Lower lobe of right lung (tissue), 2 donors: ENCODE data around the gene TRIM65. TPM values are rescaled to one million over a fixed set of nuclear protein-coding genes. Genes with fewer than 3 reads are reported as not detected.

Experiments used
- ATAC-seq, 2 donors: fragments of 200-7000 bp; cut with Tn5 transposase; one replicate each; pipeline ENCODE4 v1.9.1; 2020 to 2022; ENCODE audit warnings: mild to moderate bottlenecking in 2 of 2, moderate library complexity in 2 of 2
- DNase-seq: peaks from one replicate; pipeline ENCODE4 v3.0.0-alpha.2; 2020
- H3K27ac ChIP-seq: fragments of 200-600 bp; one replicate; pipeline ENCODE4 v1.8.0; 2022
- H3K27me3 ChIP-seq: fragments of 200-600 bp; one replicate; pipeline ENCODE4 v1.8.0; 2022; ENCODE audit warnings: low read depth
- H3K36me3 ChIP-seq: fragments of 200-600 bp; one replicate; pipeline ENCODE4 v1.8.0; 2022; ENCODE audit warnings: mild to moderate bottlenecking
- H3K4me1 ChIP-seq: fragments of 200-600 bp; one replicate; pipeline ENCODE4 v1.8.0; 2022
- H3K4me3 ChIP-seq: fragments of 200-600 bp; one replicate; pipeline ENCODE4 v1.8.0; 2022; ENCODE audit warnings: mild to moderate bottlenecking
- H3K9me3 ChIP-seq: fragments of 200-600 bp; one replicate; pipeline ENCODE4 v1.8.0; 2022
- intact Hi-C: fragments of 100-400 bp; cut with DNase I; formaldehyde crosslinking; loops from one replicate; pipeline ENCODE4 v1.11.0; 2022
- total RNA-seq: library from RNA; stranded (reverse); fragmentation: NEBNext Ultra II Directional; extraction: Animal tissue kit (Norgen Biotek cat#: 25700); gene quantifications from one replicate; pipeline ENCODE4 v1.2.1, GENCODE V29; 2021
- TF ChIP-seq, protein P1 (sequence below): fragments of 200-600 bp; IDR thresholded peaks from one replicate; pipeline ENCODE4 v1.8.0; 2022; ENCODE audit warnings: antibody characterized with exemption, mild to moderate bottlenecking
- donor health status: DM: no; HTN: yes; CAD: no; lungs with severe emphysema.

The TRIM65 gene
- total RNA-seq, 1 donor from 2014 or later, result 32.4 TPM

DNA sequence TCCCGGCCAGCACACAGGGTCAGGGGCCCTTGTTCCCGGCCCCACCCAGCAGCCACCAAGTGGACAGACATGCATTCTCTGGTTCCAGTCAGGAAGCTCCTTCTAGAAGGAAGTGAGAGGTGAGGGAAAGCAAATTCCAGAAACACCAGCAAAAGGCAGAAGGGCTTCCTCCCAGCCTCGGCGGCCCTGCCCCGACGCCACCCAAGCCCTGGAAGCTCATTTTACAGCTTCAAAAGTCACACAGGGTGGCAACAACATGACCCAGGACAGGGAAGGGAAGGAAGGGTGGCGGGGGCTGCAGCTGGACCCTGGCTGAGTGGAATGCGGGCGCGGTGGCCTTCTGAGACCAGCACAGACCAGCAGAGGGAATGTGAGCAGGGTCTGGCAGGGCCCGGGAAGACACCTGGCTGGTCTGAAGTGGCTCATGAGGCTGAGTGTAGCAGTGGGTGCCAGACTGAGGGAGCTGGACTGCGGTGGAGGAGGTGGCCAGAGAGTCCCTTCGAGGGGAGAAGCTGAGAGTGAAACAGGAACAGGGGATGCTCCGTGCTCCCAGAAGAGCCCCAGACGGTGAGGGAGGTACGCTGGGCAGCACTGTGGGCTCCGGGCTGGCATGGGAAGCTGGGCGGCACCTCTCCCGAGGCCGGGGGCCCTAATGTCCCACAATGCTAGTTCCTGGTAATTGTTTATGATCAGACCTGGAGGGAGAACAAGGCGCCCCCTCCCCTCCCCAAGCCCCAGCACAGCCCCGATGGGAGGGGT, 50.6 kb downstream of the TRIM65 start:
- DNase-seq (no peak), ATAC-seq (no peak)
- H3K36me3 ChIP-seq, result peaks cover 55% of the 10 kb centered on the region
- H3K27ac ChIP-seq, result peak overlapping the region; percentile 90
- no peaks in the 10 kb centered on the region for H3K9me3 ChIP-seq
- intact Hi-C loops, result no loop called here
- TF ChIP-seq, protein P1, sequence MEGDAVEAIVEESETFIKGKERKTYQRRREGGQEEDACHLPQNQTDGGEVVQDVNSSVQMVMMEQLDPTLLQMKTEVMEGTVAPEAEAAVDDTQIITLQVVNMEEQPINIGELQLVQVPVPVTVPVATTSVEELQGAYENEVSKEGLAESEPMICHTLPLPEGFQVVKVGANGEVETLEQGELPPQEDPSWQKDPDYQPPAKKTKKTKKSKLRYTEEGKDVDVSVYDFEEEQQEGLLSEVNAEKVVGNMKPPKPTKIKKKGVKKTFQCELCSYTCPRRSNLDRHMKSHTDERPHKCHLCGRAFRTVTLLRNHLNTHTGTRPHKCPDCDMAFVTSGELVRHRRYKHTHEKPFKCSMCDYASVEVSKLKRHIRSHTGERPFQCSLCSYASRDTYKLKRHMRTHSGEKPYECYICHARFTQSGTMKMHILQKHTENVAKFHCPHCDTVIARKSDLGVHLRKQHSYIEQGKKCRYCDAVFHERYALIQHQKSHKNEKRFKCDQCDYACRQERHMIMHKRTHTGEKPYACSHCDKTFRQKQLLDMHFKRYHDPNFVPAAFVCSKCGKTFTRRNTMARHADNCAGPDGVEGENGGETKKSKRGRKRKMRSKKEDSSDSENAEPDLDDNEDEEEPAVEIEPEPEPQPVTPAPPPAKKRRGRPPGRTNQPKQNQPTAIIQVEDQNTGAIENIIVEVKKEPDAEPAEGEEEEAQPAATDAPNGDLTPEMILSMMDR, result no peak
- peaks cover 83% of the 10 kb centered on the region for H3K4me1 ChIP-seq
- H3K27me3 ChIP-seq, result no peaks in the 10 kb centered on the region
- no peak overlapping the region for H3K4me3 ChIP-seq

DNA sequence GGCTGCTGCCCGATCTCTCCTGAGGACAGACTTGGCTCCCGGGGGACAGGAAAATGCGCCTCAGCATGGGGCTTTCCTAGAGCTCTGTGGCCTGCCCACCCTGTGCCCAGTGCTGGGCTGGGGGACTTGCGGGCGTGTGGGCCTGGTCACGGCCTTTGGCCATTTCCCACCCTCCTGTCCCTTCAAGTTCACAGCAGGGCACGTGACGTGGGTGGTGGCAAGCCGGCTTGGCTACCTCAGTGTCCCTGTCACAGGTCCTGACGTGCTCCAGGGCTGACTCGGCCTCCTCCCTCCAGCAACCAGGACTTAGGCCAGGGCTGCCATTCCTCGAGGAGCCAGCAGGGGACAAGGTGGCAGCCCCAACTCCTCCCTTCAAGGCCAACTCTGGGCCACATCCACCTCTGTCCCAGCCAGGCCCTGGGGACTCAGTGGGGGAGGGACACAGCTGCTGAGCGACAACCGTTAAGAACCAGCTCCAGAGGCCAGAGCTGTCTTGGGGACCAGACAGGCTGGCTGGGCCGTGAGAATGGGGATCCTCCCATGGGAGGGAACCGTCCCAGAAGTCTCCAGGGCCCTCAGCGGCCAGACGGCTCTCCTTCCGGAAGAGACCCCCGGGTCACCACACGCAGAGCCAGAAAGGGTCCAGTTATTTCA, 51.6 kb downstream of the TRIM65 start:
- H3K36me3 ChIP-seq, result peaks cover 52% of the 10 kb centered on the region
- no peaks in the 10 kb centered on the region for H3K27me3 ChIP-seq
- H3K4me1 ChIP-seq, result peaks cover 78% of the 10 kb centered on the region
- DNase-seq, result peak; percentile 92
- peak; percentile 82 to 88 for ATAC-seq
- intact Hi-C loops, result no loop called here
- TF ChIP-seq, protein P1, result peak; percentile 85
- peak overlapping the region; percentile 59 for H3K4me3 ChIP-seq
- H3K27ac ChIP-seq, result peak overlapping the region; percentile 90
- no peaks in the 10 kb centered on the region for H3K9me3 ChIP-seq

DNA sequence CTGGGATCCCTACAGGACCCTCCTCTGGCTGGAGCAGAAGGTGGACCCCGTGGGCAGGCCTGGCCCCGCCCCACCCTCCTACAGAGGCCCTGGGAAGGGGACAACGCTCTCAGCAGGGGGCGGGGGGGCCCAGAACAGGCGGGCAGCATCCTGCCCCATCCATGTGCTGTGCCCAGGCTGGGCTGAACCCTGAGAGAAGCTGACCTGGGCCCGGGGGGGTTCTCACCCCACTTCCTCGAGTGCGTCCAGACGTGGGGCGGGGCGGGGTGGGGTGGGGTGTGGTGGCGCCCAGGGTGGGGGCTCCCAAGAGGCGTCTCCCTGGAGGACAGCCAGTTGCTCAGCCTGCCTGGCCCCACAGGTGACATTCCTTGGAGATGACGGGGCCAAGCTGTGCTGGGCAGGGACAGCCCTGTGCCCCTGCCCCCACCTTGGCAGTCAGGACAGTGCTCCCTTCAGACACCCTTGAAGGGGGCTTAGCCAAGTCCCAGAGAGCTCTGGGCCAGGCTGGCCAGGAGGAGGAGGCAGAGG, 52.2 kb downstream of the TRIM65 start:
- H3K4me3 ChIP-seq, result peak overlapping the region; percentile 59
- H3K27ac ChIP-seq, result peak overlapping the region; percentile 90
- TF ChIP-seq, protein P1, result no peak
- no peaks in the 10 kb centered on the region for H3K27me3 ChIP-seq
- DNase-seq, result peak; percentile 87
- ATAC-seq, result peak; percentile 84 to 86
- H3K4me1 ChIP-seq, result peaks cover 73% of the 10 kb centered on the region
- H3K36me3 ChIP-seq, result peaks cover 52% of the 10 kb centered on the region
- no peaks in the 10 kb centered on the region for H3K9me3 ChIP-seq
- intact Hi-C loops, result no loop called here

DNA sequence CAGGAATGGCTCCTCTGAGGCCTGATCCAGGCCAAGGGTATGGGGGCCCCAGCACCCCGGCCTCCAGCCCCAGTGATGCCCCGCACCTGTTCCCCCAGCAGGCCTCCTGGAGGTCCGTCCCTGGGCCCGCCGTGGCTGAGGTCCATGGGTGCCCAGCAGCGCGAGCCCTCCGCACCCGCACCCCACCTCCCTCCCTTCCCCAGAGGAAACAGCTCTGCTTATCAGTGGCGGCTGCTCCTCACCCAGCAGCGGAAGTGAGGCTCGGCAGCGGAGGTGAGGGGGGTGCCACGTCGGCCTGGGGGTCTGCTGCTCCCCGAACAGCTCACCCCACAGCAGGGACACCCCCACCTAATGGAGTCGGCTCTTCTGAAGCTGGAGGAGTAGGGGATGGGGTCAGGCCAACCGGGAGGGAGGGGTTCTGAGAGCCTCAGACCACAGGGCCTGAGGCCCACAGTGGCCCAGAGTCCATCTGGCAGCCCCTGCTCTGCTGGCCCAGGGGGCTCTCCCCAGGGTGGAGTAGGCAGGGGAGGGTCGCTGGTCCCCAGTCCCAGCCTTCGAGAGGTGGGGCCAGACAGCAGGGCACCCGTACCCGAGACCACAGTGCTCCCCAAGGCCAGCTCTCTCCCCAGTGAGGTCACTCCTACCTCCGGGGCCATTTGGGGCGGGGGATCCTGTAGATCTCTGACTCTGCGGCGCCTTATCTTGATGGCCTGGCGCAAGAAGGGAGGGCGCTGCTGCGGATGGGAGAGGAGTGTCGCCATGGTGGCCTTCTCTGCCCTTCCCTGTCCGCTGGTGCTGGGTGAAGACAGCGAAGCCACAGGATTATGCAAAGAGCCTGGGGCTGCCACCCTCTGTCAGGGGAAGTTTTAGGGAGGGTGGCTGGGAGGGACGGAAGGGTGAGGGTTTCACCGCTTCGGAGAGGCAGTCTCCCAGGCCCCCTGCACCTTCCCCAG, 52.9 kb downstream of the TRIM65 start, which contains the start of gene UNC13D:
UNC13D (minus strand) TSS at position 828 of the 953 bp plus-strand sequence; CDS start at position 761, 67 bp downstream.
- peaks cover 47% of the 10 kb centered on the region for H3K36me3 ChIP-seq
- intact Hi-C loops, result no loop called here
- H3K4me1 ChIP-seq, result peaks cover 66% of the 10 kb centered on the region
- TF ChIP-seq, protein P1, result no peak
- no peaks in the 10 kb centered on the region for H3K9me3 ChIP-seq
- H3K27me3 ChIP-seq, result no peaks in the 10 kb centered on the region
- DNase-seq (peak; percentile 79), ATAC-seq (peak; percentile 45 to 51)
- H3K27ac ChIP-seq, result peak within 1 kb of the TSS; percentile 90
- peak within 1 kb of the TSS; percentile 59 for H3K4me3 ChIP-seq
